GM23338 (cell line): ENCODE measurements around the gene TNK2.

Experiments
- CREB1 ChIP-seq: fragments of 250-450 bp; sonication (Bioruptor Pico); IDR thresholded peaks from 2 replicates; pipeline ENCODE4 v1.5.0; 2020; ENCODE audit warnings: low read depth, mild to moderate bottlenecking, moderate library complexity
- CTCF ChIP-seq, 2 experiments: fragments of 200-600 bp in 1 of 2; sonication (generic) in 1 of 2; conservative IDR thresholded peaks; 2 replicates each; pipeline versions ENCODE4 v1.5.1 to v1.6.1; 2016 to 2017; ENCODE audit warnings: antibody characterized with exemption in 2 of 2, low read depth in 2 of 2, mild to moderate bottlenecking in 2 of 2, moderate library complexity in 1 of 2
- EZH2 ChIP-seq: fragments of 200-600 bp; sonication (generic); IDR thresholded peaks from one replicate; pipeline ENCODE4 v1.8.0; 2017; ENCODE audit warnings: antibody characterized with exemption, mild to moderate bottlenecking, low read depth; ENCODE audit not compliant: unreplicated experiment
- POLR2AphosphoS5 ChIP-seq: IDR thresholded peaks from 2 replicates; pipeline ENCODE4 v1.6.1; 2016; ENCODE audit warnings: antibody characterized with exemption, low read depth
- REST ChIP-seq: IDR thresholded peaks from one replicate; pipeline ENCODE4 v1.6.1; 2018; ENCODE audit warnings: antibody characterized with exemption; ENCODE audit not compliant: unreplicated experiment
- ZNF331 ChIP-seq: fragments of 250-450 bp; sonication (Bioruptor Pico); IDR thresholded peaks from 2 replicates; pipeline ENCODE4 v1.5.0; 2020; ENCODE audit warnings: low read depth, mild to moderate bottlenecking, moderate library complexity

- no peak for TF ChIP-seq CTCF (conservative IDR thresholded peaks at IDR 0.05; ENCODE audit: low read depth in 2 of 2)
- no peak for TF ChIP-seq REST
- TF ChIP-seq POLR2AphosphoS5 = no peak
- TF ChIP-seq CREB1 = no peak
- no peak for TF ChIP-seq ZNF331 (CRISPR knock-in tag)
- no peak for TF ChIP-seq EZH2
These were observed 26.9 kb downstream of the TNK2 start for GRCh38 chr3:195881276-195881988.
